Calu3 (cell line): ENCODE results near the gene MAN1C1. TPM values are rescaled to one million over a fixed set of nuclear protein-coding genes. Genes with fewer than 3 reads are reported as not detected.
"Not testable (repeated sequence)": the region's sequence is repeated elsewhere in the genome, so short reads cannot be mapped to it uniquely, and the experiment has no call there.

Experiments
- BruUV-seq: library from RNA; stranded (reverse); fragments of 400-500 nt; replicated peaks from 2 replicates; lab custom pipeline; 2021; lab: Mats Ljungman, UMichigan
- CTCF ChIA-PET: fragments of 300-600 bp; sonication (Branson Sonifier 250); formaldehyde crosslinking; loops from one replicate; lab custom pipeline; 2022; ENCODE audit warnings: antibody characterized with exemption; lab: Charles Lee
- DNase-seq: peaks from one replicate; pipeline ENCODE4 v3.0.0; 2022
- H3K27ac Mint-ChIP-seq: one replicate; pipeline ENCODE4 v1.8.0; 2022; ENCODE audit warnings: mixed read lengths; ENCODE audit not compliant: unreplicated experiment
- H3K27me3 Mint-ChIP-seq: one replicate; pipeline ENCODE4 v1.8.0; 2022; ENCODE audit warnings: mixed read lengths; ENCODE audit not compliant: unreplicated experiment
- H3K36me3 Mint-ChIP-seq: one replicate; pipeline ENCODE4 v1.8.0; 2022; ENCODE audit warnings: mild to moderate bottlenecking, moderate library complexity, mixed read lengths; ENCODE audit not compliant: insufficient read depth, unreplicated experiment
- H3K4me1 Mint-ChIP-seq: one replicate; pipeline ENCODE4 v1.8.0; 2022; ENCODE audit warnings: mild to moderate bottlenecking, low read depth, mixed read lengths; ENCODE audit not compliant: unreplicated experiment
- H3K4me3 Mint-ChIP-seq: one replicate; pipeline ENCODE4 v1.8.0; 2022; ENCODE audit warnings: mild to moderate bottlenecking, low read depth, moderate library complexity, mixed read lengths; ENCODE audit not compliant: unreplicated experiment
- H3K9me3 Mint-ChIP-seq: one replicate; pipeline ENCODE4 v1.8.0; 2022; ENCODE audit warnings: low read depth, mixed read lengths; ENCODE audit not compliant: unreplicated experiment
- CTCF ChIP-seq: fragments of 200-600 bp; IDR thresholded peaks from one replicate; pipeline ENCODE4 v1.8.0; 2022; ENCODE audit warnings: antibody characterized with exemption; ENCODE audit not compliant: unreplicated experiment
- intact Hi-C: fragments of 100-400 bp; cut with micrococcal nuclease; formaldehyde crosslinking; loops from one replicate; pipeline ENCODE4 v1.10.0; 2022; ENCODE audit not compliant: unreplicated experiment
- total RNA-seq: library from RNA; stranded (reverse); gene quantifications from 2 replicates; pipeline ENCODE4 v1.2.3, GENCODE V29; 2022

MAN1C1 gene
- total RNA-seq, 1 experiment from 2014 or later: 0.14 TPM

- H3K9me3 Mint-ChIP-seq, H3K4me1 Mint-ChIP-seq, H3K4me3 Mint-ChIP-seq, H3K36me3 Mint-ChIP-seq, intact Hi-C loops, DNase-seq, BruUV-seq, H3K27ac Mint-ChIP-seq: not testable (repeated sequence)
- H3K27me3 Mint-ChIP-seq: peaks cover 62% of the 10 kb centered on the region
- CTCF ChIA-PET: interaction anchor here (0.5 kb wide), 1 partner anchor 149 kb away, joined by 3 read pairs; no protein-coding TSS in a partner anchor
Observed at GRCh38 chr1:25603779-25604538, 12.6 kb upstream of the MAN1C1 start.

- Mint-ChIP-seq H3K9me3 (no peaks in the 10 kb centered on the region), H3K36me3 (no peaks in the 10 kb centered on the region), H3K4me3 (no peak overlapping the region), H3K27me3 (peaks cover 63% of the 10 kb centered on the region), H3K4me1 (no peaks in the 10 kb centered on the region), H3K27ac (no peak overlapping the region)
- CTCF ChIA-PET: no interaction called here
- BruUV-seq: no TSS peak
- TF ChIP-seq CTCF: no peak
- intact Hi-C loops: no loop called here
- no peak for DNase-seq
Observed at GRCh38 chr1:25607123-25607522, 9.5 kb upstream of the MAN1C1 start.

- TF ChIP-seq CTCF: peak; percentile 50
- H3K4me3 Mint-ChIP-seq: no peak overlapping the region
- intact Hi-C loops: no loop called here
- no peaks in the 10 kb centered on the region for H3K36me3 Mint-ChIP-seq
- BruUV-seq: no TSS peak
- no peaks in the 10 kb centered on the region for H3K9me3 Mint-ChIP-seq
- H3K4me1 Mint-ChIP-seq: no peaks in the 10 kb centered on the region
- peak; percentile 78 for DNase-seq
- CTCF ChIA-PET: interaction anchor here (0.6 to 1.7 kb wide), 4 partner anchors 11 to 193 kb away, joined by 3 to 6 read pairs (median 4); no protein-coding TSS in a partner anchor
- no peak overlapping the region for H3K27ac Mint-ChIP-seq
- peaks cover 74% of the 10 kb centered on the region for H3K27me3 Mint-ChIP-seq
Observed at GRCh38 chr1:25608488-25609178, 8.0 kb upstream of the MAN1C1 start.

GRCh38 chr1:25609921-25610320 lies 6.7 kb upstream of the MAN1C1 start:
- TF ChIP-seq CTCF: no peak
- Mint-ChIP-seq H3K4me3 (no peak overlapping the region), H3K36me3 (no peaks in the 10 kb centered on the region), H3K9me3 (no peaks in the 10 kb centered on the region), H3K4me1 (no peaks in the 10 kb centered on the region), H3K27ac (no peak overlapping the region), H3K27me3 (peaks cover 83% of the 10 kb centered on the region)
- intact Hi-C loops: loop anchor here (5.0 kb wide), 1 partner anchor 187 kb away; no protein-coding TSS in a partner anchor
- BruUV-seq: no TSS peak
- CTCF ChIA-PET: no interaction called here
- no peak for DNase-seq
